ENCODE results near the gene RAMP1.
"Not testable (repeated sequence)": the region's sequence is repeated elsewhere in the genome, so short reads cannot be mapped to it uniquely, and the experiment has no call there.

RAMP1 gene

DNA sequence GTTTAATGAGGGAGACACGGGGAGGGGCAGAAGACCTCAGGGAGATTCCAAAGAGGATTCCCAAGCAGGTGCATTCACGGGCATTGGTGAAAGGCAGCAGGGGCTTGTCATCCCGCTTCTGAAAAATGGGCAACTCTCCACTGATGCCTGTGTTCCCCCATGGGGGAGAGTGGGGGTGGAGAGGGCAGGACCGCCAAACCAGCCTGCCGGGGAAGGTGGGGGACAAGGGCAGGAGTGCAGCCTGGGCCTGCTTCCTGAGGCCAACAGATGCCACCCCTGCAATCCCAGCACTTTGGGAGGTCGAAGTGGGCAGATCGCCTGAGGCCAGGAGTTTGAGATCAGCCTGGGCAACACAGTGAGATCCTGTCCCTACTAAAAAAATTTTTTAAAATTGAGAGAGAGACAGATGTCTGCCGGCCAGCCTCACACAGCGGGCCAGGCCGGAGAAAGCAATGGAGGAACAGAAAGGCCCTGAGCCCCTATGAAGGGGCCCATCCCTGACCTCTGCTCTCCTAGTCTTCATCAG lies 62.6 kb downstream of the RAMP1 start:
- no peak for DNase-seq

DNA sequence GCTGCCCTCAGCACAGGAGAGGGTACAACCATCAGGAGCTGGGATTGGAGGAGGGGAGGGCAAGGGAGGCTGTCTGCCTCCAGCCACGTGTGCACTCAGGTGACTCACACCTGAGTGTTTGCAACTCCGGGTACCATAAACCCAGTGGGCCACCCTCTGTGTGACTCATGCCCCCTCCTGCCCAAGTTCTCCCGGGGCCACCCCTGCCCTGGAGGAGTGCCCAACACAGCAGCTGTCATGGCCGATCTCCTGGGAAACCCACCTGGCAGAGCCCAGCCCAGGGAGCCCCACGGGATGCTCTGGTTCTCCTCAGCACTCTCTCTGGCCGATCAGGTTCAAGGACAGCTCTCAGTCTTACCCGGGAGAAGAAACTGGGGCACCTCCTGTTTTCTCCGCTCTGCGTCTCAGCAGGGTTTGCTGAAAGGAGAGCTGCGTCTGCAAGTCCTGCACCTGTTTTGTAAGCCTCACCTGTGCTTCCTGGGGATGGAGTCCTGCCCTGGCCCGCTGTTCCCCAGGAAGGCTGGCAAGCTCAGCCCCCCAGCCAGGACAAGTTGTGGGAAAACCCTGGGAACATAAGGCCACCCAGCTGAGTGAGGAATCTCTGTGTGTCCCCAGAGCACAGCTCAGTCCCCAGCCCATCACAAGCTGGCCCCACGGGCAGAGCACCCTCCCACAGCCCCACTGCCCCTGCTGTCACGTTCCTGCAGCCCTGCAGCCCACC lies 63.4 kb downstream of the RAMP1 start:
- DNase-seq = no peak

DNA sequence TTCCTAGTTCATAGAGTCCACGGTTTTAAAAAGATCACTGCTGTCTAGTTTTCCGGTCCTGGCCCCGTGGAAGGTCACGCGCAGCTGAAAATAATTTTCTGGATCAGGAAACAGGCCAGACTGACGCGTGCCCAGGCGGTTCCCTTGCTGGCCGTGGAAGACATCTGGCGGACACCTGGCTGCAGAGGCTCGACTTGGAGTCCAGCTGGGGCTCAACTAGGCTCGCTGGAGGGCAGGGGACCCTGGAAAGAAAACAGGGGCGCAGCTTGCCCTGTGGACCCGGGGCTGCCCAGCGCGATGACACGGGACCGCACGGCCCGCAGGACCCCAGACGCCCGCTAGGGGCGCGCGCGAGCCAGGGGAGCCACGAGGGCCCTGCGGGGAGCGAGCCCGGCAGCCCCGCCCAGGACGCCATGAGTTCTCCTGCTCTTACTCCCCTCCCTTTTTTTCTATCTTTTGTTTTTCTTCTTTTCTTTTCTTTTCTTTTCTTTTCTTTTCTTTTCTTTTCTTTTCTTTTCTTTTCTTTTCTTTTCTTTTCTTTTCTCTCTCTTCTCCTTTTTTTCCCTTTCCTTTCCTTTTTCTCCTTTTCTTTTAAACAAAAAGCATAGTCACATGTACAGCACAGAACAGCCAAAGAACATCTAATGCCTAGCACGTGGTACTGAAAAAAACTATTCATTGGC lies 64.2 kb downstream of the RAMP1 start:
- peak; percentile 86 for DNase-seq

DNA sequence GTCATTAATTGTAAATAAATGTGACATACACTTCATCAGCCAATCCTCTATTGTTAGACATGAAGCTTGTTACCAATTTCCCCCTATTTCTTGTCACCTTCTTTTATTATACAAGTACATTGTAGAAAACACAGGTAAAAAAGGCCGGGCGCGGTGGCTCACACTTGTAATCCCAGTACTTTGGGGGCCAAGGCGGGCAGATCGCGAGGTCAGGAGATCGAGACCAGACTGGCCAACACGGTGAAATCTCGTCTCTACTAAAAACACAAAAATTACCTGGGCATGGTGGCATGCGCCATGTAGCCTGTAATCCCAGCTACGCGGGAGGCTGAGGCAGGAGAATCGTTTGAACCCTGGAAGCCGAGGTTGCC lies 64.7 kb downstream of the RAMP1 start:
- no peak for DNase-seq

DNA sequence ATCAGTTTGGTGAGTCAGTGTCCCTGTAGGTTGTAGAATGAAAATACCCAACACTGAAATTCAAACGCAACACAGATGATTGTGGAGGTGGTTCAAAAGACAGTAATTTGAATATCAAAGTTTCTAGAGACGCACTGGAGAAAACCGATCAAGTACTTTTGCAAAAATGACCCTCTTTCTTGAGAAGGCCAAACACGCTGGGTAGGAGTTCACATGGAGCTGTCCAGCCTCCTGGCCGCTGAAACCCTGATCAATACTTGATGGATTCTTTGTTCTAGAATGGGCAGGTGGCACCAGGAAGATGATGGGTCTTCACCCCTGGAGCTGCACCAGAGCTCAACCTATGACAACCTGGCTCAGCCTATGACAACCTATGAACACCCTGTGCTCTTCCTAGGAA lies 67.7 kb downstream of the RAMP1 start:
- no peak for DNase-seq

DNA sequence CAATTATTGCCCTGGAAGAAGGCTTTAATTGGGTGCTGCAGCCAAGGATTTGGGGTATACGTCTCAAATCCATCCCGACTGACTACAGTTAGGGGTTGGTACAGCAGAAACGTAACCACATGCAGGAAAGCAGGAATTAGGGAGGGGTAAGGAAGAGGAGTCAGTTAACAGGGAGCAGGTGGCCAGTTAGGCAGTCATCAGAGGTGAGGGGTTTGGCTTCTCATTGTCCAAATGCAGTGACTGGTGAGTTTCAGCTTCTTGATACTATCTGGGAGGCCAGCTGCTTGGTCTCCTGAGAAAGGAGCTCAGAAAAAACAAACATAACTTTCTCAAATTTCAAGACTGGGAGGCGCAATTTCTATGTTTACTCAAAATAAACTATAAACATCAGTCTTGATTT lies 68.6 kb downstream of the RAMP1 start:
- no peak for DNase-seq

DNA sequence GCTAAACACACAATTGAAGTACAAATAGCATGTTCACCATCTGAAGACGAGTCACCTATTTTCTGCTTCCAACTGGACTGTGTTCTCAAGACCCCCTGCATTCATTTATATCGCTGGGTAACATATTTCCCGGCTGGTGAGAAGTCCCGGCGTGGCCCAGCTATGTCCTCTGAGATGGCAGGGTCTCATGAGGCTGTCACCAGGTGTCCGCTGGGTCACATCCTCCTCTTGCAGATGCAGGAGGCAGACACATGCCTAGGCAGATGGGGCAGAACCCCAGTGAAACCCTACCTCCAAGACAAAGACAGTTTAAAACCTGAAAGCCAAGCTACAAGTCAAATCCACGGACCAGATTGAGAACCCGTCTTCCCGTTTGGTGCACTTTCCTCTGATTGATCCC lies 70.6 kb downstream of the RAMP1 start:
- no peak for DNase-seq

DNA sequence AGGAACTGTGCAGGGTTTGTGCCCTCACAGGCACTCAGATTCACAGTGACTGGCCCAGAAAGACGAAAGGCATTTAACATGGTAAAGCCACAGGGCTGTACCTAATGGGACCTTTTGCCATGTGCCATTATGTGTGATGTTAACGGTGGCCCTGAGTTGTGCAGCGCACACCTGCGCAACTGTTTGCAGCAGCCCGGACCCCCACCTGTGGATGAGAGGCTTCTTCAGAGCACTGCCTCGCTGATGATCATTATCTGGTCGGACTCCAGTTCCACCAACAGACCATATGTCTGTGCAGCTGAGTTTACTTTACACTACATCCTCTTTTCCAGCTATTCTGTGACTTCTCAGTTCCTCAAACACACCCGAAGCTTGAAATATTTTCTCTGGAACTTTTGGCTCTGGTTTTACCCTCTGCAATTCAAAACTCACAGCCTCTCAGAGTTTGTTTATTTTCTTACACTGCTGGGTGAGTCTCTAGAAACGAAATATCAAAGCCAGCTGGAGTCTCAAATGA lies 71.8 kb downstream of the RAMP1 start:
- peak; percentile 64 for DNase-seq

DNA sequence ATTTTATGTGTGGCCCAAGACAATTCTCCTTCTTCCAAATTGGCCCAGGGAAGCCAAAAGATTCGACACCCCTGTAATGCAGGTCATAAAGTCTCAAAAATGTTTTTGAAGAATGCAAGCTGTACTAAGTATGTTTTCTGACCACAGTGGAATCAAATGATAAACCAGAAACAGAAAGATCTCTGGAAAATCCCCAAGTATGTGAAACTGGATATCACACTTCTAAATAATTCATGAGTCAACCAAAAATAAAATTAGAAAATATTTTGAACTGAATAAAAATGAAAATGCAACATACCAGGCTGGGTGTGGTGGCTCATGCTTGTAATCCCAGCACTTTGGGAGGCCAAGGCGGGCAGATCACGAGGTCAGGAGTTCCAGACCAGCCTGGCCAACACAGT lies 73.3 kb downstream of the RAMP1 start:
- DNase-seq = peak; percentile 50

DNA sequence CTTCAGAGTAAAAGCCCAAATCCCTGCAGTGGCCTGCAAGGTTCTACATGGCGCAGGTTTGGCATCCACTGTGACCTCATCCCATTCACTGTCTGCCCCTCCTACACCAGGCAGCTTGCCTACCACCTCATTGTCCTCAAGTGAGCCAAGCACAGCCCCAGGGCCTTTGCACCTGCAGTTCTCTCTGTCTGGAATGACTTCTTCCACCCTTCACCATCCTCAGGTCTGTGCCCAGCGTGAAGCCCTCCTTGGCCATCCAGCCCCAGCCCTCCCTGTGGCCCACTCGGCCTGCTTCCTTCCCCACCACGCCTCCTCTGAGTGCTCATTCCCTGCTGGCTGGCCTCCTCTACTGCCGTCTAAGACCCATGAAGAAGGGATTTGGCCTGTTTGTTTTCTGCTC lies 74.8 kb downstream of the RAMP1 start:
- no peak for DNase-seq

DNA sequence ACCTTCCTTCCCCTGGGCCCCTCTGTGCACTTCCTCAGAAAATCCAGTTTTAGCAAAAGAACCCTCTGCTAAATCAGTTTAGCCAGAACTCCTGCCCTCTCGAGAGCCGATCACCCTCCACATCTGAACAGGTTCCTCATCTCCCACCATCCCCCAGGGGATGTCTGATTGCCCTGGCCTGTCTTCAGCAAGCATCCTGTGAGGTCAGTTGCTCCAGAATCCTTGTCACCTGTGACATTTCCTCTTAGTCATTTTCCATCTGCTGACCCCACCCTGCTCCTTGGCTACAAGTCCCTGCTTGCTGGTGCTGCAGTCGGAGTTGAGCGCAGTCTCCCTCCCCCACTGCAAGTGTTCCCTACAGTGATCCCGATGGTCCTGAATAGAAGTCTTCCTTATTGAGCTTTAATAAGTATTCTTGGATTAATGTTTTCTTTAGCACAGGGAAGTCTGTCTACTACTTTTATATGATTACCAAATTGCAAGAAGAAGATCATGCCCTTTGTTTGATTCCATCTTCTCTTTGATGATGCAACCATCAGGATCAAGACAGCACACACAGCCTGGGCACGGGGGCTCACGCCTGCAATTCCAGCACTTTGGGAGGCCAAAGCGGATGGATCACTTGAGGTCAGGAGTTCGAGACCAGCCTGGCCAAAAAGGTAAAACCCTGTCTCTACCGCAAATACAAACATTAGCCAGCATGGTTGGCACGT lies 76.5 kb downstream of the RAMP1 start:
- DNase-seq = no peak

DNA sequence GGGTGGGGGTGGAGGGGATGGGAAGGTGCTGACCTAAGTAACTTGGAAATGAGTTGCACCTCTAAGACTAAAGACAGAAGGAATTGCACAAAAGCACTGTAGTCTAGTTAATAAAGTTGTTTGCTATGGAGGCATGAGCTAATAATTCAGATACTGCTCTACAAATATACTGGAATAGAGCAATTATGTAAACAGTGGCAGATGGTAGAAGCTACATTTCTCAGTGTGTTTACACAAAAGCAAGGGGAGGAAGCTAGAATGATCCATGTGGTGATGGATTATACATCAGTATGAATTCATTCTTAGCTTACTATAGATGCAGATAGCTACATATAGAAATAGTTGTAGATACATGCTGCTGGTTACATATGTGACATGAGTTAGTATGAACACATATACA lies 79.8 kb downstream of the RAMP1 start:
- no peak for DNase-seq

DNA sequence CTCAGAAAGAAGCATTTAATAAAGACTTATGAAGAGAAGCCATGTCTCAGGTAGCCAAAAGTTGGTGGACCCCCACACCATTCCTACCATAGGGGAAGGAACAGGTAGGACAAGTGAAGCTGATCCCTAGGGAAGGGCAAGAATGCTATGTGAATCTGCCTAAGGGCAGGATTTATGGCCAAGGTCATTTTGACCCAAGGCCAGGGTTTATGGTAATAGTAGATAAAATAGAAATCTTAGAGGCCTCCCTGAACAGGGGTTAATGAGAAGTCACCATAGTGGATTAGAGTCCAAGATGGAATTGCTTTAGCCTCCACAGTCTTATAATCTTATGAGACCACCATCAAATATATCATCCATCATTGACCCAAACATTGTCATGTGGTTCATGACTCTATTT lies 81.4 kb downstream of the RAMP1 start:
- no peak for DNase-seq

DNA sequence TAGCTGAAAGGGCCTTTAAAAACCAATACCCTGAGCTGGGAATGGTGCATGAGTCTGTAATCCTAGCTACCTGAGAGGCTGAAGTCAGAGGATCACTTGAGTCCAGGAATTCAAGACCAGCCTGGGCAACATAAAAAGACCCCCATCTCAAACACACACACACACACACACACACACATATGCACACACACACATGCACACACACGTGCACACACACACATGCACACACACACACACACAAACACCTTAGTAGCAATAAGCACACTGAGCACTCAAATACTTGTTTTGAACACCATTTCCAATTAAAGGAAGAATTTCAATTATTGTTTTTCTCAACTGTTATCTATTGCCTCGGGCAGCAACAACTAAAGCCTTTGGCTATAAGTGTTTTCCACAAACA lies 81.8 kb downstream of the RAMP1 start:
- no peak for DNase-seq

DNA sequence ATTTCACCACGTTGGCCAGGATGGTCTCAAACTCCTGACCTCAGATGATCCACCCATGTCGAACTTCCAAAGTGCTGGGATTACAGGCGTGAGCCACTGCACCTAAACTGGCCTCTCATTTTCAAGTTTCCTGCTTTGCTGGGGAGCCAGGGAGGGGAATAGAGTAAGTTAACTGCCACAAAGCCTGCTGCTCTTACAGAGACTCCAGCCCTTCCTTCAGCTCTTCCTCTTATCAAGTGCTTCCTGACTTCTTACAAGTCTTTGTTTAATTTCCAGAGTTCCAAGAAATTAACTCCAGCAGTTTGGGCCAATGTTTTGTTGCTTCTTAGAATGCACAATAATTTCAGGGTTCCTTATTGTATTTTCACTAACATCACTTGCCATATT lies 83.1 kb downstream of the RAMP1 start:
- no peak for DNase-seq

DNA sequence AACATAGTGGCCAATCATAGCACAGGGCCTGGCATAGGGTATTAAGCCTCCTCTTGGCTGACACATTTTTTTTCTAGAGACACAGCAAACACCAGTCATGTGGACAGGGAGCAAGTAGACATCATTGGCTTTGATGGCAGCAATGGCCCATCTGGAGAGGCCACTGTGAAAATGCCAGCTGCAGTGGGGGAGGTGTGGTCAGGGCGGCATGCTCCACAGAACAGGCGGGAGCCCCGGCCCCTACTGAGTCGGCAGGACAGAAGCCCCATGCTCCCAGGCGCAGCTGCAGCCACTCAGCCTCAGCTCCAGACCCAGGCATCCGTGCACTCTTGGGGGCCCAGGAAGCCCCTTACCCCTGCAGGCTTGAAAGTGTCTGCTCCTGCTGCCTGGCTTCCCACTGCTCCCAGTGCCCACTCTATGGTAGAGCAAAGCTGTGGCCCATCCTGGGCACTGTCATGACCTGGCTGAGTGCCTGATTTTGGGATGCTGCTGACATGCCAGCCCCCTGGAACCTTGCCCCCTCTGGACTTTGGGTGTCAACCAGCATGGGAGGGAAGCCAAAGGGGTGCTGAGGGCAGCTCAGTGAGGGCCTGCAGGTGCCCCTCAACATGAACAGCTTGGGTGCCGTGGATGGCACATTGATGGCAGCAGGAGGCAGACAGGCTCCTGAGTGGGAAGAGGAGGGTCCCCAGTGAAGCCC lies 84.1 kb downstream of the RAMP1 start:
- peak; percentile 23 for DNase-seq

DNA sequence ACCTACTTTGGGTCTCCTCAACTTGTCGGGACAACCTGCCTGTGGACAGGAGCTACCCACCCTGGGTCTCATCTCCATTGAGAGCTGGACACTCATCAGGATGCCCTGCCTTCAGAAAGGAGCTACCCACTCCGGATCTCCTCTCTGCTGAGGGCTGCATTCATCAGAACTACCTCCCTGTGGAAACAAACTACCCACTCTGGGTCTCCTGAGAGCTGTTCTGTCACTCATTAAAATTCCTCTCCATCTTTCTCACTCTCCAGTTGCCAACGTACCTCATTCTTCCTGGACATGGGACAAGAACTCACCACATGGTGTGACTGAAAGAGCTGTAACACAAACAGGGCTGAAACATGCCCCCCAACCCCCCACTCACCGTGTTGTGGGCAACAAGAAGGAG lies 84.9 kb downstream of the RAMP1 start:
- DNase-seq = no peak

DNA sequence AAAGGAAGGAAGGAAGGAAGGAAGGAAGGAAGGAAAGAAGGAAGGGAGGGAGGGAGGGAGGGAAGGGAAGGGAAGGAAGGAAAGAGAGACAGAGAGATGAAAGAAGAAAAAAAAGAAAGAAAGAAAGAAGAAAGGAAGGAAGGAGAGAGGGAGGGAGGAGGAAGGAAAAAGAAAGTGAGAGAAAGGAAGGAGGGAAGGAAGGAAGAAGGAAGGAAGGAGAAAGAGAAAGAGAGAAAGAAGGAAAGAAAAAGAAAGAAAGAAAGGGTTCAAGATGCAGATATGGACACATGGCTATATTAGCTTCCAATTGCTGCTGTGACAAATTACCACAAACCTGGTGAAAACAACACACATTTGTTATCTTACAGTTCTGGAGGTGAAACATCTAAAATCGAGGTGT lies 87.0 kb downstream of the RAMP1 start:
- DNase-seq = no peak

DNA sequence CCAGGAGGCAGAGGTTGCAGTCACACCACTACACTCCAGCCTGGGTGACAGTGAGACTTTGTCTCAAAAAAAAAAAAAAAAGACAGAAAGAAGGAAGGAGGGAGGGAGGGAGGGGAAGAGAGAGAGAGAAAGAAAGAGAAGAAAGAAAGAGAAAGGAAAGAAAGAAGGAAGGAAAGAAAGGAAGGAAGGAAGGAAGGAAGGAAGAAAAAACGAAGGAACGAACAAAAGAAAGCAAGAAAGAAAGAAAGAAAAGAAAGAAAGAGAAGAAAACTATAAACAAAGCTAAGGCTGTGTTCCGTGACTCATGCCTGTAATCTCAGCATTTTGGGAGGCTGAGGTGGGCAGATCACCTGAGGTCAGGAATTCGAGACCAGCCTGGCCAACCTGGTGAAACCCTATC lies 91.9 kb downstream of the RAMP1 start:
- DNase-seq = not testable (repeated sequence)

DNA sequence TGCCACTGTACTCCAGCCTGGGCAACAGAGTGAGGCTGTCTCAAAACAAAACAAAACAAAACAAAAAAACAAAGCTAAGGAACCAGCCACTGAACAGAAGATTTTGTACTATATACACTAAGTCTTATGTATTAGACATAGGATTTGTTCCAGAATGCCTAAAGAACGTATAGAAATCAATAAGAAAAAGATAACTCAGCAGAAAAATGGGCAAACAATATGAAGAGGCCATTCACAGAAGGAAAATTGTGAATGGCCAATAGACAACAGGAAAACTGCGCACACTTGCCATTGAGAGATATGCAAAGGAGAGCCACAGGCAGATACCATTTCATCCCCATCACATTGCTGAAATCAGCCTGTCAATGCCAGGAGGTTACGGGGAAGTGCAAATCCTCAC lies 92.5 kb downstream of the RAMP1 start:
- DNase-seq = no peak

DNA sequence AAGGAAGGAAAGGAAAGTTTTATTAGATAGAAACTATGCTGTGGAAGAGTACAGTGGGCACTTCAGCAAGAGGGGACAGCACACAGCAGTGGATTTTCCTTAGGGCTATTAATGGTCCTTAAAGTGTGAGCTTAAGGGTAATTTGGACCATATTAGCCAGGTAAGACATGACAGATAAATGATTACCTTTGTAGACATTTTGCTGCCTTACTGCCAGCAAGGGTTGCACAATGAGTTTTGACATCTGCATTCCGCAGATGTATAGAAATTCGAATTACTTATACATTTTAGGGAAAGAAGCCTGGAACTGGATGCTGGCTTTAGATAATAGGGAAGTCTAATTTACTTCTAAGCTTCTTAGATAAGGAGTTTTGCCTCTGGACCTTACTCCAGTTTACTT lies 93.4 kb downstream of the RAMP1 start:
- DNase-seq = no peak

DNA sequence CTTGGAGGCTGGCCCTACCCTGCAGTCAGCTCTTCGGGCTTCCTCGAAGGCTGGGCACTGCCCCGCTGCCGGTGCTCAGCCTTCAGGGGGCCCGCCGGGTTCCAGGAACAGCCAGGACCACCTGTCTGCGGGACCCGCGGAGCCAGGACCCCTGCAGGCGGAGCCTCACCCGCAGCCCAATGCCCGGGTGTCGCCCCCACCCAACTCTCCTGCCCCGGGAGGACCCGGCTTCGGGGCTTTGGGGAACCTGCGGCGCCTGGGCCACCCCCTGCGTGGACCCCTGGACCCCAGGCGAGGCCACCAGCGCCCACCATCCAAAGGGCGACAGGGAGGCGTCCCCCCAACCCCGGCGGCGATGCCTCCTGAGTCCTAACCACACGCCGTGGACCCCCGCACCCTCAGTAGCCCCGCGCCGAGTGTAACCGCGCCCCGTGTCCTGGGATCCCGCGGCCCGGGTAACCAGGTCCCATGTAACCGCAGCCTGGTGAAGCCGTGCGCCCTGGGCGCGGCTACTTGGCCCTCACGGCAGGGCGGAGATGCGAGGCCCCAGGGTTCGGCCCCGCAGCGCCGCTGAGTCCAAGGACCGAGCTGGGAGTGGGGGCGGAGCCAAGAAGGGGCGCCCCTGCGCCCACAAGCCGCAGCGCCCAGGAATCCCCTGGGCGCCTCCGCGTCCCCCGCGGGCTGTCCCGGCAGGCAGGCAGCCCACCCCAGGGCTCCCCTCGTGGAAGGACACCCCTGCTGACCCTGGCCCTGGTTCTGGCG lies 96.4 kb downstream of the RAMP1 start:
- DNase-seq = peak; percentile 20

DNA sequence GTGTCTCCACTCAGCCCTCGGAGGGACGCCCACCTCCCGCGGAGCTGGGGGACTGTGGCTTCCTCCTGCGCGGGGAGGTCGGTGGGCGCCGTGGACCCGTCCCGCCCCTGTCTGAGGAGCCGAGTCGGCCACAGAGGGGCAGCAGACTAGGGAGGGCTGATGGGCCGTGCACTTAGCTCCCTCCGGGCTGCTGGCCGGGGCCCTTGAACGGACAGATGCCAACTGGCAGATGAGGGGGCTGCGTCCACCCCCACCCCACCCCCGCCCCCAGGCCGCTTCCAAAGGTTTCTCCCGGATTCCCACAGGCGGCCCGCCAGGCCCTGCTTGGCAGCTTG lies 96.9 kb downstream of the RAMP1 start:
- DNase-seq = peak; percentile 21

Measured in eye (tissue), 1 donor.